LoVo (cell line): Measurements from ENCODE around the gene HCN2.
A peak's percentile ranks its signal among the peaks of the same experiment; 100 is the strongest.

Experiments used
- DNase-seq: peaks from one replicate; pipeline ENCODE4 v3.0.0-alpha.2; 2016; ENCODE audit warnings: low spot score

HCN2 gene

DNA sequence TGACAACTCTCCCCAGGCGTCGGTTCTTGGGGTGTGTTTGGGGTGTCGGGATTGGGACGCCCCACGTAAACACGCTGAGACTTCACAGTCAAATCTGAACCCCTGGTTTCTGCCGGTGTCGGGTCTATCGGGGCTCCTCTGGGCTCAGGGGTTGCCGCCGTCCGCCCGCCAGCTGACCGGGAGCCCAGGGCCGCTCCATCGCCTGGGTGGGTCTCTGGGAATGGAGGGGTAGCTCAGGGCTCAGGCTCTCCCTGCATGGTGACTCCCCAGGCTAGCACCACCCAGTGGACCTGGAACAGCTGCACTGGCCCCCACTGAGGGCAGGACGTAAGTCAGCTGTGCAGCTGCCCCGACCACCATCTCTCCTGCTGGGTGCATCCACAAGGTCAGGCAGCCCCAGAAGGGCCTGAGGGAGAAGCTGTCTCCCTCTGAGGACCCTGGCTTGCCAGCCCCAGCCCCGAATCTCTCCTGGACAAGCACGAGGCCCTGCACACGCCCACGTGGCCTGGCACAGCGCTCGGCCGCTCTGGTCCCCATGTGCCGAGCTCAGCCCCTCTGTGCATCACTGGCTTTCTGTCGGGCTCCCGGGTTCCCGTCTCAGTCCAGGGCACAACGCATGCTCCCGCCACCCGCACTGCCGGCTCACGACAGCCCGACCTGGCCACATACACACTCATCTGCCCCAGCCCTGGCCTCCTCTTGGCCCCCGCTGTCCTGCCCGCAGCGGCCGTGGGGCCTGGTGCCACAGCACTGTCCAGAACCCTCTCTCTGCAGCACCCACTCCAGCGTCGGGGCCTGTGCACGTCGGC, 67.3 kb downstream of the HCN2 start:
- no peak for DNase-seq

DNA sequence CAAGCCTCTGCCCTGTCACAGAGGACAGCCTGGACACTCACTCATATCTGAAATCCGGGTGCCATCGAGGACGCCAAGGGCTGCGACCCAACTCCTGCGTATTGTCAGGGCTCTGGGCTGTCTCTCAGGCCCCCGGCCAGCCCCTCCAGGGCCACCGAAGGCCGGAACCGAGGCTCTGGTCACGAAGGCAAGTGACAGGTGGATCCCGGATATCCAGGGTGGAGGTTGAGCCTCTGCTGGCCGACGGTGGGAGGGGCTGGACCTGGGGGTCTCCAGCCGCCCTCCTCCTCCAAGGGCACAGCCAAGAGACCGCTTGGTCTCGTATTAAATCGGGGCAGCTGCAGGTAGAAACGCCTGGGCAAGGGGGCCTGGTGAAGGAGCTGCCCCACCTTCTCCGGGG, 67.9 kb downstream of the HCN2 start:
- DNase-seq, result no peak

DNA sequence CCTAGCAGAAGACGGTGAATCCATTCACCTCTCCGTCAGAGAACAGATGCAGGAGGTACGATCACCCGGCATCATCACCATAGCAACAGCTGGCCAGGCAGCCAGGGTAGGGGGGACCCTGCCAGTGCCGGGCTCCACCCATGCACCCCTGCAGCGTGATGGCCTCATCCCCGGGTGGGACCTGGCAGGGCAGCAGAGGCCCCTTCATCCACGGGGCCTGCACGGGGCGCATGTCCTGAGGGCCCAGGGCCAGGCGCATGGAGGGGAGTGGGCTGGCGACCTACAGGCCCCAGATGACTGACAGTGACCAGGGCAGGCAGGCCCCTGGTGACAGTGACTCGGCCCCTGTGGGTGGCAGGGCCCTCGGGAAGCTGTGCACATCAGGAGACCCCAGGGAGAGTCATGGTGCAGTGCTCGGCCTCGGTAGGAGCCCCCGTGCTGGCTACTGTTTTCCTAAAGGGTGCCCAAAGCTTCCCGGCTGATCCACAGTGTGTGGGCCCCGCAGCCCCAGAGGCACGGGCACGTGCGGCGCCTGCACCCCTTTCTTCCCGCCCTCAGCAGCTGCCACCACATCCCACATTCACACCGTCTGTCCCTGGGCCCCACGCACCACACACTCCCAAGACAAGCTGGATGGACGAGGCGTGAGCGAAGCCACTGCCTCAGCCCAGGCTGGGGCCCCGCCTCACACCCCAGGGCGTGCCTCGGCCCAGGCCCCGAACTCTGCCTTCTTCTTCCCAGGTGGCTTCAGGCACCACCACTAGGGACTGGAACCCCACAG, 68.6 kb downstream of the HCN2 start:
- no peak for DNase-seq

DNA sequence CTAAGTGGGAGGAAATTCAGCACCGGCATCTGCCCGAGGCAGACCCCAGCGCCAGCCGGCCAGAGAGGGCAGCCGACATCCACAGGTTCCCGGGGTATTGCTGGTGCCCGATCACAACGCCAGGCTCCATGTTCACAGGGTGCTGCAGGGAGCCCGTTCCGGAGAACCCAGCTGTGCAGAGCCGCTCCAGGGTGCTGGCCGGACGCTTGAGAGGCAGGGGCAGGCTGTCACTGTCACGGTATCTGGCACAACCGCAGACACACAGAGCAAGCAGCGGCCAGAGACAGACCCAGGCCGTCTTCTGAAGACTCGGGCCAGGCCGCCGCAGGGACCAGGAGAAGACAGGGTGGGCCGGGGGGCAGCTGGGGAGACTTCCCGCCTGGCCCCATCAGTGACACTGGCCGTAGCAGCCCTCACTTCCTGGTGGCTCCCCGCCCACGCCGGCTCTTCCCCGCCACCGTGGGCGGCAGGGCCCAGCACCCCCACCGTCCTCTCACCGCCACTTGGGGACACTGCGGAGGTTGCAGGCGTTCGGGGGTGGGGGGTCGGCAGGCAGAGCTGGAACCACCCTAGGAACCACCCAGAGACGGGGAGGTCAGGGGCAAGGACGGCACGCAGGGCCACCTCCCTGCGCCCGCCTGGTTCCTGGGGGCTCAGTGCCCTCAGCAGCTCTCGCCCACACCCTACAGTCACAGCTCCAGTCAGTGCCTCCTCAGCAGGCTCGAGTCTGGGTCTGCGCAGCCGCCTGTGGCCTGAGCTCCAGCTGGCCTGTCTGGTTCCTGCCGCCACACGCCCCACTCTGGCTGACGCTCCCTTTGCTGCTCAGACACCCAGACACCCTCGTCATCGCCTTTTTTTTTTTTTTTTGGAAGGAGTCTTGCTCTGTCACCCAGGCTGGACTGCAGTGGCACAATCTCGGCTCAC, 69.5 kb downstream of the HCN2 start:
- no peak for DNase-seq

DNA sequence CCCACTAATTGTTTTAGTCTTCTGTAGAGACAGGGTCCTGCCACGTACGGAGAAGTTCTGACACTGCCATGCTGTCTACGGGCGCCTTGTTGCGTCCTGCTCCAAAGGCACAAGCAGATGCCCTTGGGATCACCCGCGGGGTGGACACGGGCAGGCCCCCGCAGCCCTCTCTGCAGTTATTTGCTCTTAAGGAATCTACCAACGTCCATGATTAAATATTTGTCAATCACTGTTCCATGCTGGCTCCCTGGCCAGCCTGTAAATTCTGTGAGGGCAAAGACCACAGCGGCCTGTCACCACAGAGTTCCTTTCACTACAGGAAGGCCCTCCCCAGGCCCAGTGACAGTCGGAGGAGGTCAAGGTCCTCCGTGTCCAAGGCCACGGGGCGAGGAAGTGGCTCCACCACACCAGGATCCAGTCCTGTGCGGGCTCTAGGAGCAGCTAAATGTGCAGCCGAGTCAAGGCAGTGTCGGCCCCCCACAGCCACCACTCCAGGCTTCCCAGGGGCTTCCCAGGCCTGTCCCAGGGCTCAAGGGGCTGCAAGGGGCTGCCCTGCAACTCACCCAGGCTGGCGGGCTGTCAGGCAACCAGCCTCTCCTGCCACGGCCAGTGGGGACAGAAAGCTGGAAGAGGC, 71.2 kb downstream of the HCN2 start:
- DNase-seq, result no peak

DNA sequence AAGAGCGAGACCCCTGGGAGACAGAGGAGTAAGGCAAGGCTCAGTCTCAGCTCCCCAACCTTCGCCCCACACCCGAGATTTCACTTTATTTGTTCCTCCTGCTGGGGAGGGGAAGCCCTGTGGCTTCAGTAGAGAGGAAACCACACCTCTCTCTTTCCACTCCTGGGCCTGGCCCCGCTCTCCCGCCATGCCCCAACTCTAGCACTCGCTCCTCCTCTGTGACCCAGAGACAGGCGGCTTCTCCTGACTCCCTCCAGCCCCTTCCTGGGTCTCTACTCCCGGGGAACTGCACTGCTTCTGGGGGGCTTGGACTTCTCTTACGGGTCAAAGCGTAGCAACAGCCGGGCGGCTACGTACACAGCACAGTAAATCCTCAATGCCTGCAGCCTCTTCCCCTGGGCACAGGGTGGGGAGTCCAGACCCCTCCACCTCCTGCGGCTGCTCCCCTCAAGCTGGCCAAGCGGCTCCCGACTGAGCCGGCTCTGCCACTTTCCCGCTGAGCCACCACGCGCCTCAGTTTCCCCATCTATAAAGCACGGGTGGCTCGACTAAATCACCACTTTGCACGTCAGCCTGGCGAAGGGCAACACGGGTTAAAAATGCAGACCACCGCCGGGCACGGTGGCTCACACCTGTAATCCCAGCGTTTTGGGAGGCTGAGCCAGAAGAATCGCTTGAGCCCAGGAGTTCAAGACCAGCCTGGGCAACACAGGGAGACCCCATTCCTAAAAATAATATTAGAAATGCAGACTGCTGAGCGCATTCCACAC, 71.9 kb downstream of the HCN2 start:
- no peak for DNase-seq

DNA sequence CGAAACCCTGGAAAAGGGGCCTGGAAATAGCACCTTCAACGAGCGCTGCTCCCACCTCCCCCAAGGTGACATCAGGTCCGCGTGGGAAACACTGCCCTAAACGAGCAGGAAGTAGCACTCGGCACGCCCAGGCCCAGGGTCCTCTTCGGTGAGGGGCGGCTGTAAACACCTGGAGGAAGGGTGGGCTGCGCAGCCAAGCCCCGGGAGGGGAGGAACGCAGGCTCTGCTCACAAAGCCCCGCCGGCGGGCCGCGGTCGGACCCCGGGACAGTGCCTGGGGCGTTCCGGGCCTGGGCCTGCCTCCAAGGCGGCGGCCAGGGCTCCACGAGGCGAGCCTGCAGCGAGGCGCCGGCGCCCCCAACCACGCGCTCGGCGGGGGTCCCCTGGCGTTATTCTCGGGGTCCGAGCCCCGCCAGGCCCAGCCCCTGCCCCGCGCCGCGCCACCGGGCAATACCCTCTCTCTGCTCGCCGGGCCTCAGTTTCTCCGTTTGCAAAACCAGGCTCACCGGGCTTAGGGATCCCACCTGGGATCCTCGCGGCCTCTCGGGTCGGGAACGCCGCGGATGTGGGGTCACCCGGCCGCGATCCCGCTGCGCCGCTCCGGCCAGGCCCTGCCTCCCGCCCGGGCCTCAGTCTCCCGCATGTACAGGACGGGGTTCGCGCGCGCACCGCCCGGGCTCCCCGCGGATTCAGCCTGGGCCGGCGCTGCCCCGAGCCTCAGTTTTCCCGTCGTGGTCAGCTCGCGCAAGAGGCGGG, 72.7 kb downstream of the HCN2 start:
- peak; percentile 43 for DNase-seq

DNA sequence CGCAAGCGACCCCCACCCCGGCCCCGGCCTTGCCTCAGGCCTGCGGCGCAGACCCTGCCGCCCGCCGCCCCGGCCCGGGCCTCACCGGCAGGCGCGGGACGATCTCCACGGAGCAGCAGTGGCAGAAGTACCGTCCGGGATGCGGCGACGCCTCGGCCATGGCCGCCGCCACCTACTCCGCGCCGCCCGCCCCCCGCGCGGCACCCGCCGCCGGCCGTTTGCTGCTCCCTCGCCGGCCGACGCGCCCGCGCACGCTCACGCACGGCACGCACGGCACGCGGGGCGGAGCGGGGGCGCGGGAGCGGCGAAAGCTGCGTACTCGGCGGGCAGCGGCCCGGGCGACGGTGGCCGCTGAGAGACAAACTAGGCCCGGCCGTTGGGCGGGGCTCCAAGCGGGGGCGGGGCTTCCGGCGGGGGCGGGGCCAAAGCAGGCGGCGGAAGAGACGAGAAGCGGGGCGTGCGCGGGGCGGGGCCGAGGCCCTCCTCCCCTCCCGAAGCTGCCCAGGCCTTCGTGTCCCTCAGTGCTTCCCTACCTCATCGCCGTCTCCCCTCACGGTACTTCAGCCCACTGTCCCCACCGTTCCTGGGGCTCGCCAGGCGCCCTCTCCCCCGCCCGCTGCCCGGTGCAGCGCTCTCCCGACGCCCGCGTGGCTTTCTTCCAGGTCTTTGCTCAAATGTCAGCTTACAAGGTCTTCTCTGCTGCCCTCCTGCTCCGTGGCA, 73.4 kb downstream of the HCN2 start, which contains the start of gene RNF126:
TSS of gene RNF126 (minus strand) at position 253 of the 720 bp plus-strand sequence. CDS start at position 160, 93 bp downstream.
- DNase-seq, result peak; percentile 92

DNA sequence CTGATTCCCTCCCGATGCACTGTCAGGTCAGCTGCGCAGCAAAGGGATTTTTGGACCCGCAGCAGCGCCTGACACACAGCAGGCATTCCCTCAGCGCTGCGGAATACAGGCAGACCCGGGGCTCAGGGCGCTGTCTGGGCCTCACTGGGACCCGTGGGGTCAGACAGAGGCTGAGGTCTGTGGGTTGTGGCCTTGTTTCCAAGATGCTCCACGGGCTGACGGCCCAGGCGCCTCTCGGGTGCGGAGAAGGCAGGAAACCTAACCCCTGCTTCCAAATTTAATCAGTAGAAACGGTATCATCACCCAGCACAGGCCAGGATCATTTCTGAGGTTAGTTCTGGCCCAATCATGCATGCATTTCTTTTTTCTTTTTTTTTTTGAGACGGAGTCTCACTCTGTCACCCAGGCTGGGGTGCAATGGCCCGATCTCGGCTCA, 74.0 kb downstream of the HCN2 start:
- DNase-seq, result no peak

DNA sequence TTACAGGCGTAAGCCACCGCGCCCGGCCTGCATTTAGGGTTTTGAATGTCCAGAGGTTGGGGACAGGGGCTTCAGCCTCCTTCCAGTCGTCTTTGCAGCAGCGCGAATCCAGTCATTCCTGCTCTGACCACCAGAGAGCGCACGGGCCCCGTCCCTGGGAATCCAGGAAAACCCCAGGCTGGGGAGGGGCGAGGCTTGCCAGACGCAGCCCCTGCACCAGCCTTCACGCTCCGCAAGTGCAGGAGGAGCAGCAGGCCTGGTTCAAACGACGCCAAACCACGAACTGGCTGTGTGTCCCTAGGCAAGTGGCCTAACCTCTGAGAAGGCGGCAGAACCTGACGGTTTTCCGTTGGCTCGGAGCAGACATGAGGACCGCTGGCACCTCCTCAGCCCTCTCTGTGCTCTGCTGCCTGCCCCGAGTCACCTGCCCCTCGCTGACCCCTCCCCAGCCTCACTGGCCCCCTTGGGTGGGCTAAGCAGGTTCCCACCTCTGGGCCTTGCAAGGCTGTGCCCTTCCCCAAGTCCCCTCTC, 75.3 kb downstream of the HCN2 start:
- DNase-seq, result peak; percentile 73
